SK-N-MC (cell line): ENCODE measurements around the gene DLG2.

Source experiments
- EZH2 ChIP-seq: fragments of 200-600 bp; sonication (generic); IDR thresholded peaks from one replicate; pipeline ENCODE4 v1.6.1; 2017; ENCODE audit warnings: antibody characterized with exemption
- POLR2AphosphoS5 ChIP-seq: IDR thresholded peaks from 2 replicates; pipeline ENCODE4 v1.6.1; 2012; ENCODE audit warnings: mild to moderate bottlenecking, low read depth, low read length, borderline replicate concordance

GRCh38 chr11:84273541-84273940, 1353.6 kb downstream of the DLG2 start:
- TF ChIP-seq EZH2 (no peak), POLR2AphosphoS5 (no peak)
